LNCaP clone FGC (cell line): ENCODE results near the gene CDK18.

Experiments used
- DNase-seq: peaks from one replicate; pipeline ENCODE4 v3.0.0-alpha.2; 2011; ENCODE audit warnings: low read depth
- H3K4me3 ChIP-seq: 2 replicates; pipeline ENCODE4 v1.5.1; 2011; ENCODE audit warnings: mild to moderate bottlenecking, low read depth, low read length, control low read depth
- CTCF ChIP-seq: IDR thresholded peaks from 2 replicates; pipeline ENCODE4 v1.5.1; 2012; ENCODE audit warnings: mild to moderate bottlenecking; ENCODE audit not compliant: control insufficient read depth, insufficient read depth; ENCODE audit errors: extremely low read depth

Gene CDK18

GRCh38 chr1:205523891-205524793, 19.7 kb downstream of the CDK18 start:
- no peak overlapping the region for H3K4me3 ChIP-seq
- no peak for DNase-seq
- peak; percentile 90 for TF ChIP-seq CTCF

GRCh38 chr1:205524794-205525101, 20.3 kb downstream of the CDK18 start:
- TF ChIP-seq CTCF, result no peak
- no peak for DNase-seq
- H3K4me3 ChIP-seq, result no peak overlapping the region

- no peak for DNase-seq
- no peak for TF ChIP-seq CTCF
- no peak overlapping the region for H3K4me3 ChIP-seq
These were observed 21.2 kb downstream of the CDK18 start for GRCh38 chr1:205525495-205526285.

- no peak overlapping the region for H3K4me3 ChIP-seq
- TF ChIP-seq CTCF, result no peak
- DNase-seq, result no peak
These were observed 22.0 kb downstream of the CDK18 start for GRCh38 chr1:205526431-205526830.

GRCh38 chr1:205527931-205528330, 23.5 kb downstream of the CDK18 start:
- DNase-seq, result no peak
- no peak for TF ChIP-seq CTCF
- H3K4me3 ChIP-seq, result no peak overlapping the region

- TF ChIP-seq CTCF, result no peak
- H3K4me3 ChIP-seq, result no peak overlapping the region
- no peak for DNase-seq
These were observed 24.0 kb downstream of the CDK18 start for GRCh38 chr1:205528446-205528886.
